WERI-Rb-1 (cell line): ENCODE data around the gene NACC1.

Experiments
- DNase-seq: peaks from one replicate; pipeline ENCODE4 v3.0.0-alpha.2; 2020
- H3K27ac ChIP-seq: fragments of 250-450 bp; sonication (Bioruptor Pico); 2 replicates; pipeline ENCODE4 v1.5.1; 2020; ENCODE audit warnings: mild to moderate bottlenecking, moderate library complexity
- H3K27me3 ChIP-seq: fragments of 250-450 bp; sonication (Bioruptor Pico); 2 replicates; pipeline ENCODE4 v1.5.1; 2021; ENCODE audit warnings: mild to moderate bottlenecking, low read depth, moderate library complexity; ENCODE audit not compliant: insufficient read depth, severe bottlenecking
- H3K36me3 ChIP-seq: fragments of 250-450 bp; sonication (Bioruptor Pico); 2 replicates; pipeline ENCODE4 v1.5.1; 2020; ENCODE audit warnings: mild to moderate bottlenecking, moderate library complexity
- H3K4me3 ChIP-seq: 2 replicates; pipeline ENCODE4 v1.5.1; 2011; ENCODE audit warnings: low read depth, mild to moderate bottlenecking, control low read depth, low read length
- H3K9me3 ChIP-seq: fragments of 250-450 bp; sonication (Bioruptor Pico); 2 replicates; pipeline ENCODE4 v1.5.1; 2021; ENCODE audit warnings: mild to moderate bottlenecking, moderate library complexity; ENCODE audit not compliant: severe bottlenecking
- TF ChIP-seq, protein P1 (sequence below): IDR thresholded peaks from 2 replicates; pipeline ENCODE4 v1.5.1; 2011; ENCODE audit warnings: low read depth, mild to moderate bottlenecking, control low read depth, inconsistent platforms, low read length

Gene NACC1

GRCh38 chr19:13097033-13097462 lies 21.0 kb upstream of the NACC1 start:
- H3K27me3 ChIP-seq = no peaks in the 10 kb centered on the region
- TF ChIP-seq, protein P1, sequence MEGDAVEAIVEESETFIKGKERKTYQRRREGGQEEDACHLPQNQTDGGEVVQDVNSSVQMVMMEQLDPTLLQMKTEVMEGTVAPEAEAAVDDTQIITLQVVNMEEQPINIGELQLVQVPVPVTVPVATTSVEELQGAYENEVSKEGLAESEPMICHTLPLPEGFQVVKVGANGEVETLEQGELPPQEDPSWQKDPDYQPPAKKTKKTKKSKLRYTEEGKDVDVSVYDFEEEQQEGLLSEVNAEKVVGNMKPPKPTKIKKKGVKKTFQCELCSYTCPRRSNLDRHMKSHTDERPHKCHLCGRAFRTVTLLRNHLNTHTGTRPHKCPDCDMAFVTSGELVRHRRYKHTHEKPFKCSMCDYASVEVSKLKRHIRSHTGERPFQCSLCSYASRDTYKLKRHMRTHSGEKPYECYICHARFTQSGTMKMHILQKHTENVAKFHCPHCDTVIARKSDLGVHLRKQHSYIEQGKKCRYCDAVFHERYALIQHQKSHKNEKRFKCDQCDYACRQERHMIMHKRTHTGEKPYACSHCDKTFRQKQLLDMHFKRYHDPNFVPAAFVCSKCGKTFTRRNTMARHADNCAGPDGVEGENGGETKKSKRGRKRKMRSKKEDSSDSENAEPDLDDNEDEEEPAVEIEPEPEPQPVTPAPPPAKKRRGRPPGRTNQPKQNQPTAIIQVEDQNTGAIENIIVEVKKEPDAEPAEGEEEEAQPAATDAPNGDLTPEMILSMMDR = no peak
- no peak for DNase-seq
- H3K36me3 ChIP-seq = no peaks in the 10 kb centered on the region
- H3K9me3 ChIP-seq = no peaks in the 10 kb centered on the region
- H3K27ac ChIP-seq = no peak overlapping the region
- no peak overlapping the region for H3K4me3 ChIP-seq

DNA sequence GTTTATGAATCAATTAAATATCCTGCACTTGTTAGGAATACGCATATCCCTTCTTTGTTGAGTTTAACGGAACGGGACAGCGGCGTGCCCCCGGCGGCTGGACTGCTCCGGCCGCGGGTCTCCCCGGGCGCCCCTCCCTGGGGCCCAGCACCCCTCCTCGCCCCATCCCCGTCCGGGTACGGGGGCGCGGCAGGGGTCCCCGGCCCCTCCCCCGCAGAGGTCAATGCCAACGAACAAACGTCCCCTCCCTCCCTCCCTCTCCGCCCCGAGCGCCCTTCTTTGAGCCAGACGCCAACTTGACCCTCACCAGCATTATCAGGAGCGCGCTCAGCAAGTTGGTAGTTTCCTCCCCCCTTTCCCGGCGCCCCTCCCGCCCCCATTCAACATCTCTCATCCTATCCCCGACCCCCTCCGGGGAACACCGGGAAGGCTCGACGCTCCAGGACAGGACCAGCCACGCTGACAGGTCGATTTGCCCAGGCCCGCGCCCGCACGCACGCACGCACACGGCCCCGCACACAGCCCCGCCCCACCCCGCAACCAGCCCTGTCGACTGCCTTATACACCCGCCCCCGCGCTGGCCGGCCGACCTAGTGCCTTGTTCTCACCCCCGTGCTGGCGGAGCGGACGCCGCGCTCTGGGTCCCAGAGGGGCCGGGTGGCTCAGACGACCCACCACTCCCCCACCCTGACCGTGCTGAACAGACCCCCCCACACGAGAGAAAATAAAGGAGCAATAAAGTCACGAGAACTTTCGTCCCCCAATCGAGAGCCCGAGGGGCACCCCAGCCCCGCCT lies 20.4 kb upstream of the NACC1 start:
- TF ChIP-seq, protein P1 = no peak
- Histone ChIP-seq H3K36me3 (no peaks in the 10 kb centered on the region), H3K4me3 (no peak overlapping the region), H3K27ac (no peak overlapping the region), H3K9me3 (no peaks in the 10 kb centered on the region), H3K27me3 (no peaks in the 10 kb centered on the region)
- DNase-seq = no peak

- Histone ChIP-seq H3K4me3 (no peak overlapping the region), H3K36me3 (no peaks in the 10 kb centered on the region), H3K27ac (no peak overlapping the region), H3K27me3 (no peaks in the 10 kb centered on the region), H3K9me3 (no peaks in the 10 kb centered on the region)
- DNase-seq = no peak
- TF ChIP-seq, protein P1 = no peak
These were observed 19.6 kb upstream of the NACC1 start for GRCh38 chr19:13098277-13099072.

- DNase-seq = no peak
- Histone ChIP-seq H3K27ac (no peak overlapping the region), H3K27me3 (no peaks in the 10 kb centered on the region), H3K4me3 (no peak overlapping the region), H3K36me3 (no peaks in the 10 kb centered on the region; the same call in 1 of the 2 replicates), H3K9me3 (no peaks in the 10 kb centered on the region)
- TF ChIP-seq, protein P1 = no peak
These were observed 18.7 kb upstream of the NACC1 start for GRCh38 chr19:13099073-13099999.

DNA sequence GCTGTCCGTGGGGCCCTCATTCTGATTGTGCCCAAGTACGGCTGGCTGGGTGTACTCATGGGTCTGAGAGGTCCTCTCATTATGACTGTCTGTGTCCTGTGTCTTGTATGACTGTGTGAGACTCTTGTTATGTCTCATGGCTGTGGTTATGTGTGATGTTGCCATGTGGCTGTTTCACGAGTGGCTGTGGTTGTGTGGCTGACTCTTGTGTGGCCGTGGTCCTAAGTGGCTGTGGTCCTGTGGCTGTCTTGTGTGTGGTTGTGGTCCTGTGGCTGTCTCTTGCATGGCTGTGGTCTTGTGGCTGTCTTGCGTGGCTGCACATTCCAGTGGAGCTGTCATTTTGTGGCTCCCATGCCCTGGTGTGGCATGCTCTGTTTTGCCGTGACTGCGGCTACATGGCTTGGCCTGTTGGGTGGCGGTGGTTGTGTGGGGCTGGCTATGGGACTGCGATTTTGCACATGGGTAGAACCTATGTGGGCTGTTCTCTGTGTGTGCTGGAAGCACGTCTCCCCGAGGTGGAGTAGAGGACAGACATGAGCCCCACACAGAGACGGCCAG lies 18.0 kb upstream of the NACC1 start:
- Histone ChIP-seq H3K9me3 (no peaks in the 10 kb centered on the region), H3K27ac (no peak overlapping the region), H3K4me3 (no peak overlapping the region), H3K36me3 (no peaks in the 10 kb centered on the region; the same call in none of the 2 replicates), H3K27me3 (no peaks in the 10 kb centered on the region)
- no peak for DNase-seq
- TF ChIP-seq, protein P1 = no peak
